T-helper 2 cell treated with Interferon-gamma antibody and Interleukin-4, amounts not matched to agents 5 μg/mL and 100 μg/mL, for 36 hours (primary cell): ENCODE measurements around the gene TTC21A.

ENCODE experiments used
- DNase-seq: peaks from one replicate; pipeline ENCODE4 v3.0.0; 2021; ENCODE audit warnings: low spot score
- H3K27ac Mint-ChIP-seq: one replicate; pipeline ENCODE4 v1.8.0; 2021; ENCODE audit warnings: mild to moderate bottlenecking, mixed read lengths
- H3K27me3 Mint-ChIP-seq: one replicate; pipeline ENCODE4 v1.8.0; 2021; ENCODE audit warnings: low read depth, mixed read lengths
- H3K36me3 Mint-ChIP-seq: one replicate; pipeline ENCODE4 v1.8.0; 2021; ENCODE audit warnings: low read depth, mixed read lengths
- H3K4me1 Mint-ChIP-seq: one replicate; pipeline ENCODE4 v1.8.0; 2021; ENCODE audit warnings: low read depth, mixed read lengths
- H3K4me3 Mint-ChIP-seq: one replicate; pipeline ENCODE4 v1.8.0; 2022; ENCODE audit warnings: mild to moderate bottlenecking, moderate library complexity, mixed read lengths
- H3K9me3 Mint-ChIP-seq: one replicate; pipeline ENCODE4 v1.8.0; 2021; ENCODE audit warnings: mixed read lengths

The TTC21A gene

GRCh38 chr3:39130693-39131265, 23.3 kb downstream of the TTC21A start:
- Mint-ChIP-seq H3K27me3 (no peaks in the 10 kb centered on the region), H3K27ac (no peak overlapping the region), H3K36me3 (no peaks in the 10 kb centered on the region), H3K4me3 (no peak overlapping the region), H3K9me3 (no peaks in the 10 kb centered on the region), H3K4me1 (peaks cover 23% of the 10 kb centered on the region)
- DNase-seq = no peak

- H3K27me3 Mint-ChIP-seq = no peaks in the 10 kb centered on the region
- no peak overlapping the region for H3K27ac Mint-ChIP-seq
- no peak for DNase-seq
- H3K9me3 Mint-ChIP-seq = no peaks in the 10 kb centered on the region
- peaks cover 18% of the 10 kb centered on the region for H3K4me1 Mint-ChIP-seq
- no peak overlapping the region for H3K4me3 Mint-ChIP-seq
- H3K36me3 Mint-ChIP-seq = no peaks in the 10 kb centered on the region
These were observed 24.9 kb downstream of the TTC21A start for GRCh38 chr3:39132096-39133092.

- H3K36me3 Mint-ChIP-seq = no peaks in the 10 kb centered on the region
- H3K9me3 Mint-ChIP-seq = no peaks in the 10 kb centered on the region
- no peaks in the 10 kb centered on the region for H3K27me3 Mint-ChIP-seq
- no peak overlapping the region for H3K27ac Mint-ChIP-seq
- peaks cover 11% of the 10 kb centered on the region for H3K4me1 Mint-ChIP-seq
- no peak overlapping the region for H3K4me3 Mint-ChIP-seq
- no peak for DNase-seq
These were observed 25.6 kb downstream of the TTC21A start for GRCh38 chr3:39133093-39133490.

- Mint-ChIP-seq H3K4me1 (peaks cover 6% of the 10 kb centered on the region), H3K27me3 (no peaks in the 10 kb centered on the region), H3K9me3 (no peaks in the 10 kb centered on the region), H3K36me3 (peaks cover 1% of the 10 kb centered on the region), H3K27ac (no peak overlapping the region), H3K4me3 (no peak overlapping the region)
- no peak for DNase-seq
These were observed 26.3 kb downstream of the TTC21A start for GRCh38 chr3:39133822-39134221.

- H3K36me3 Mint-ChIP-seq = peaks cover 2% of the 10 kb centered on the region
- H3K4me1 Mint-ChIP-seq = peaks cover 6% of the 10 kb centered on the region
- no peak for DNase-seq
- no peak overlapping the region for H3K4me3 Mint-ChIP-seq
- H3K27ac Mint-ChIP-seq = no peak overlapping the region
- H3K9me3 Mint-ChIP-seq = no peaks in the 10 kb centered on the region
- no peaks in the 10 kb centered on the region for H3K27me3 Mint-ChIP-seq
These were observed 26.8 kb downstream of the TTC21A start for GRCh38 chr3:39134305-39134704.

GRCh38 chr3:39135170-39135805, 27.8 kb downstream of the TTC21A start:
- Mint-ChIP-seq H3K27ac (no peak overlapping the region), H3K9me3 (no peaks in the 10 kb centered on the region), H3K4me3 (no peak overlapping the region), H3K27me3 (no peaks in the 10 kb centered on the region), H3K4me1 (peaks cover 6% of the 10 kb centered on the region), H3K36me3 (peaks cover 2% of the 10 kb centered on the region)
- DNase-seq = no peak

GRCh38 chr3:39136533-39137434, 29.3 kb downstream of the TTC21A start:
- H3K27ac Mint-ChIP-seq = no peak overlapping the region
- no peak overlapping the region for H3K4me3 Mint-ChIP-seq
- no peak for DNase-seq
- no peaks in the 10 kb centered on the region for H3K9me3 Mint-ChIP-seq
- H3K36me3 Mint-ChIP-seq = peaks cover 5% of the 10 kb centered on the region
- H3K27me3 Mint-ChIP-seq = no peaks in the 10 kb centered on the region
- H3K4me1 Mint-ChIP-seq = peaks cover 2% of the 10 kb centered on the region

- Mint-ChIP-seq H3K36me3 (peaks cover 9% of the 10 kb centered on the region), H3K4me3 (no peak overlapping the region)
These were observed 30.0 kb downstream of the TTC21A start for GRCh38 chr3:39137435-39137936.

GRCh38 chr3:39137991-39138803, 30.7 kb downstream of the TTC21A start:
- peaks cover 16% of the 10 kb centered on the region for H3K36me3 Mint-ChIP-seq
- H3K27me3 Mint-ChIP-seq = no peaks in the 10 kb centered on the region
- no peaks in the 10 kb centered on the region for H3K9me3 Mint-ChIP-seq
- no peak for DNase-seq
- H3K4me1 Mint-ChIP-seq = peaks cover 4% of the 10 kb centered on the region
- H3K27ac Mint-ChIP-seq = no peak overlapping the region
- no peak overlapping the region for H3K4me3 Mint-ChIP-seq

More at GRCh38 chr3:39137435-39137936, 30.0 kb downstream of the TTC21A start:
- Mint-ChIP-seq H3K27ac (no peak overlapping the region), H3K9me3 (no peaks in the 10 kb centered on the region), H3K27me3 (no peaks in the 10 kb centered on the region), H3K4me1 (peaks cover 3% of the 10 kb centered on the region)
- DNase-seq = no peak

GRCh38 chr3:39138804-39139415, 31.4 kb downstream of the TTC21A start:
- H3K4me3 Mint-ChIP-seq = no peak overlapping the region
- peaks cover 23% of the 10 kb centered on the region for H3K36me3 Mint-ChIP-seq
- DNase-seq = no peak
- H3K27ac Mint-ChIP-seq = no peak overlapping the region
- no peaks in the 10 kb centered on the region for H3K27me3 Mint-ChIP-seq
- peaks cover 4% of the 10 kb centered on the region for H3K4me1 Mint-ChIP-seq
- no peaks in the 10 kb centered on the region for H3K9me3 Mint-ChIP-seq

- Mint-ChIP-seq H3K4me3 (no peak overlapping the region), H3K36me3 (peaks cover 29% of the 10 kb centered on the region), H3K27ac (no peak overlapping the region), H3K27me3 (no peaks in the 10 kb centered on the region), H3K9me3 (no peaks in the 10 kb centered on the region), H3K4me1 (peaks cover 4% of the 10 kb centered on the region)
- DNase-seq = no peak
These were observed 32.0 kb downstream of the TTC21A start for GRCh38 chr3:39139442-39139841.

- Mint-ChIP-seq H3K4me3 (no peak overlapping the region), H3K27ac (no peak overlapping the region), H3K4me1 (peaks cover 4% of the 10 kb centered on the region), H3K36me3 (peaks cover 34% of the 10 kb centered on the region), H3K9me3 (no peaks in the 10 kb centered on the region), H3K27me3 (no peaks in the 10 kb centered on the region)
- DNase-seq = no peak
These were observed 33.0 kb downstream of the TTC21A start for GRCh38 chr3:39140341-39140971.
